Hepatic stellate cell (primary cell): ENCODE data around the gene SNIP1.
"Not testable (repeated sequence)": the region's sequence is repeated elsewhere in the genome, so short reads cannot be mapped to it uniquely, and the experiment has no call there.

Experiments
- DNase-seq: peaks from one replicate; pipeline ENCODE4 v3.0.0; 2011; ENCODE audit warnings: low spot score

Gene SNIP1

GRCh38 chr1:37553927-37554808 lies at the start of gene SNIP1:
Gene SNIP1, minus strand, starts transcription at chr1:37554293. Its CDS starts 64 bp downstream, at chr1:37554229.
- DNase-seq = peak; percentile 97

GRCh38 chr1:37602750-37603694 lies 48.9 kb upstream of the SNIP1 start:
- peak; percentile 47 for DNase-seq

- no peak for DNase-seq
These were observed 47.3 kb upstream of the SNIP1 start for GRCh38 chr1:37601441-37601840.

- no peak for DNase-seq
These were observed 45.8 kb upstream of the SNIP1 start for GRCh38 chr1:37599940-37600339.

- DNase-seq = no peak
These were observed 42.1 kb upstream of the SNIP1 start for GRCh38 chr1:37596182-37596667.

- DNase-seq = peak; percentile 98
These were observed 41.5 kb upstream of the SNIP1 start, which contains the start of gene GNL2 for GRCh38 chr1:37595440-37596181. Gene GNL2, minus strand, starts transcription at chr1:37595937. Its CDS starts 115 bp downstream, at chr1:37595822.

- no peak for DNase-seq
These were observed 39.6 kb upstream of the SNIP1 start for GRCh38 chr1:37593726-37594125.

GRCh38 chr1:37588939-37589338 lies 34.8 kb upstream of the SNIP1 start:
- DNase-seq = no peak

- DNase-seq = not testable (repeated sequence)
These were observed 30.5 kb upstream of the SNIP1 start for GRCh38 chr1:37584544-37584943.

- DNase-seq = no peak
These were observed 21.6 kb upstream of the SNIP1 start for GRCh38 chr1:37575692-37576091.

GRCh38 chr1:37574834-37575480 lies 20.9 kb upstream of the SNIP1 start:
- DNase-seq = peak; percentile 39

GRCh38 chr1:37570528-37571334 lies 16.6 kb upstream of the SNIP1 start:
- no peak for DNase-seq

GRCh38 chr1:37567023-37567422 lies 12.9 kb upstream of the SNIP1 start:
- no peak for DNase-seq

- no peak for DNase-seq
These were observed 10.8 kb upstream of the SNIP1 start for GRCh38 chr1:37564892-37565291.

GRCh38 chr1:37562984-37563383 lies 8.9 kb upstream of the SNIP1 start:
- DNase-seq = no peak

- peak; percentile 33 for DNase-seq
These were observed 7.3 kb upstream of the SNIP1 start for GRCh38 chr1:37561133-37562132.

- no peak for DNase-seq
These were observed 6.5 kb upstream of the SNIP1 start for GRCh38 chr1:37560401-37561132.

- DNase-seq = not testable (repeated sequence)
These were observed 5.9 kb upstream of the SNIP1 start for GRCh38 chr1:37559957-37560379.
